Thyroid gland (tissue), 4 donors: ENCODE measurements around the gene RAP1GAP. TPM values are rescaled to one million over a fixed set of nuclear protein-coding genes. Genes with fewer than 3 reads are reported as not detected.

Experiments used
- DNase-seq, 2 donors: peaks; one replicate each; pipeline ENCODE4 v3.0.0-alpha.2; 2019
- H3K27ac ChIP-seq, 3 donors: fragments of 200-600 bp; sonication (generic); 1 replicate in 2 of 3; 2 replicates in 1 of 3; pipeline ENCODE4 v1.5.1; 2016 to 2019; ENCODE audit warnings: mild to moderate bottlenecking in 1 of 3, moderate library complexity in 1 of 3
- H3K27me3 ChIP-seq: fragments of 200-600 bp; sonication (generic); one replicate; pipeline ENCODE4 v1.5.1; 2019
- H3K36me3 ChIP-seq, 2 donors: fragments of 200-600 bp; sonication (generic); one replicate each; pipeline ENCODE4 v1.5.1; 2016 to 2019
- H3K4me1 ChIP-seq, 2 donors: fragments of 200-600 bp; sonication (generic); one replicate each; pipeline ENCODE4 v1.5.1; 2017 to 2019
- H3K4me3 ChIP-seq, 3 donors: fragments of 200-600 bp; sonication (generic); replicated peaks in 1 of 3; 1 replicate in 2 of 3; 2 replicates in 1 of 3; pipeline ENCODE4 v1.5.1; 2016; ENCODE audit warnings: mild to moderate bottlenecking in 1 of 3
- H3K9me3 ChIP-seq: fragments of 200-600 bp; sonication (generic); one replicate; pipeline ENCODE4 v1.5.1; 2017
- CTCF ChIP-seq, 6 experiments: fragments of 200-600 bp in 3 of 6; fragments of 450-650 bp in 3 of 6; sonication (generic) in 3 of 6; IDR thresholded peaks; one replicate each; pipeline ENCODE4 v1.5.1; 2016 to 2019; ENCODE audit warnings: antibody characterized with exemption in 6 of 6, mild to moderate bottlenecking in 2 of 6, inconsistent platforms in 1 of 6, moderate library complexity in 1 of 6
- POLR2A ChIP-seq, 2 donors: fragments of 450-650 bp; IDR thresholded peaks; one replicate each; pipeline ENCODE4 v1.6.1; 2017; ENCODE audit warnings: antibody characterized with exemption in 2 of 2, mild to moderate bottlenecking in 2 of 2, moderate library complexity in 1 of 2
- WGBS, 2 donors: methylation state at CpG; one replicate each; pipeline ENCODE4 v1.1.5; 2017; 5-methylcytosine and 5-hydroxymethylcytosine counted together
- intact Hi-C: fragments of 100-400 bp; cut with DNase I; formaldehyde crosslinking; loops from one replicate; pipeline ENCODE4 v1.15.1; 2023
- total RNA-seq, 4 donors: library from RNA; depleted of rRNA; stranded (reverse); fragments of >200 nt; gene quantifications; one replicate each; pipeline ENCODE4 v1.2.3, GENCODE V29; 2016

The RAP1GAP gene
- total RNA-seq, 4 donors from 2014 or later: 256 to 588 (median 506) TPM

- peak; percentile 38 to 50 for DNase-seq
- Histone ChIP-seq H3K27me3 (no peaks in the 10 kb centered on the region), H3K4me3 (no peak overlapping the region), H3K4me1 (peaks cover 0 to 15% of the 10 kb centered on the region in 2 donors), H3K27ac (peak overlapping the region; percentile 50 to 80 (median 78)), H3K36me3 (no peaks in the 10 kb centered on the region), H3K9me3 (no peaks in the 10 kb centered on the region)
- TF ChIP-seq CTCF (IDR thresholded peaks at IDR 0.05): no peak
- peak in 1 of 2 donors; percentile 18 for TF ChIP-seq POLR2A (IDR thresholded peaks at IDR 0.05)
- intact Hi-C loops: loop anchor here (5.0 kb wide), 1 partner anchor 67 kb away; the partner anchor contains the start of gene ALPL
- 32 to 48% methylated on average over 19 to 25 of the region's 31 CpGs for WGBS, 2 donors
Measured at GRCh38 chr1:21574466-21575151, 94.5 kb downstream of the RAP1GAP start.

GRCh38 chr1:21573971-21574465 lies 95.1 kb downstream of the RAP1GAP start:
- H3K9me3 ChIP-seq: no peaks in the 10 kb centered on the region
- no peaks in the 10 kb centered on the region for H3K27me3 ChIP-seq
- H3K4me1 ChIP-seq: peaks cover 0 to 15% of the 10 kb centered on the region in 2 donors
- 5 to 7% methylated on average over 11 of the region's 11 CpGs for WGBS, 2 donors
- intact Hi-C loops: no loop called here
- no peaks in the 10 kb centered on the region for H3K36me3 ChIP-seq
- peak; percentile 87 to 90 for DNase-seq
- peak; percentile 34 to 69 (median 65) for TF ChIP-seq CTCF (IDR thresholded peaks at IDR 0.05)
- TF ChIP-seq POLR2A (IDR thresholded peaks at IDR 0.05): no peak
- H3K4me3 ChIP-seq: no peak overlapping the region
- H3K27ac ChIP-seq: peak overlapping the region in 2 of 3 donors; percentile 78 to 80

DNA sequence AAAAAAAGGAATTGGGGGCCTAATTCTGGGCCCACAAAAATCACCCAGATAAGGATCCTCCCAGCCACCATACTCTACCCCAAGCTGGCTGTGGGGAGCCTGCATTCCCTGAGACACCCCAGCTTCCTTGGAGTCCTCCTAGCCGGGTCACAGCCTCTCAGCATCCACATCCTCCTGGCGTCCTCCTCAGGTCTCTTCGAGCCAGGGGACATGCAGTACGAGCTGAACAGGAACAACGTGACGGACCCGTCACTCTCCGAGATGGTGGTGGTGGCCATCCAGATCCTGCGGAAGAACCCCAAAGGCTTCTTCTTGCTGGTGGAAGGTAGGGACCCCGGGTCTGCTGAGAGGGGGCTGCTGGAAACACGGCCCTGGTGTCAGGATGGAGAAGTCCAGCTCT lies 95.7 kb downstream of the RAP1GAP start:
- intact Hi-C loops: no loop called here
- Histone ChIP-seq H3K27ac (no peak overlapping the region), H3K4me3 (no peak overlapping the region), H3K4me1 (peaks cover 0 to 15% of the 10 kb centered on the region in 2 donors), H3K36me3 (no peaks in the 10 kb centered on the region), H3K9me3 (no peaks in the 10 kb centered on the region), H3K27me3 (no peaks in the 10 kb centered on the region)
- no peak for DNase-seq
- WGBS, 2 donors: 78 to 82% methylated on average over 10 to 11 of the region's 11 CpGs
- TF ChIP-seq CTCF (IDR thresholded peaks at IDR 0.05) (no peak), POLR2A (IDR thresholded peaks at IDR 0.05) (no peak)

DNA sequence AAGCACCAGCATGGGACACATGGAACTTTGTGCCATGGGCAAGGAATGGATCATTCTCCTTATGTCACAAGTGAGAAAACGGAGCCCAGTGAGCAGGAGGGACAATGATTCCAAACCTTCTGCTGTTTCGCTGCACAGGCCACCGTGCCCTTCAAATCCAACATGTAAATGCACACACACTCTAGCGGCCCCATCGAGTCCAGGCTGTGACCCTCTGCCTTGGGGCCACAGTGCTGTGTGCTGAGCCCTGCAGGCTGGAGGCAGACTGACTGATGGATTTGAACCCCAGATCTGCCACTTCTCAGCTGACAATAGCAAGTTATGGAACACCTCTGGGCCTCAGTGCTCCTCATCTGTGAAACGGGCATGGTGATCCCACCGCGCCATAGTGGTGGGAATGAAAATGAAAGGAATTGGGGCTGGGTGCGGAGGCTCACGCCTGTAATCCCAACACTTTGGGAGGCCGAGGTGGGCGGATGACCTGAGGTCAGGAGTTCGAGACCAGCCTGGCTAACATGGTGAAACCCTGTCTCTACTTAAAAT lies 96.4 kb downstream of the RAP1GAP start:
- H3K36me3 ChIP-seq: no peaks in the 10 kb centered on the region
- no peaks in the 10 kb centered on the region for H3K27me3 ChIP-seq
- H3K27ac ChIP-seq: no peak overlapping the region
- TF ChIP-seq CTCF (IDR thresholded peaks at IDR 0.05) (no peak), POLR2A (IDR thresholded peaks at IDR 0.05) (no peak)
- peaks cover 0 to 15% of the 10 kb centered on the region in 2 donors for H3K4me1 ChIP-seq
- no peaks in the 10 kb centered on the region for H3K9me3 ChIP-seq
- H3K4me3 ChIP-seq: no peak overlapping the region
- intact Hi-C loops: no loop called here
- 91 to 93% methylated on average over 8 to 13 of the region's 13 CpGs for WGBS, 2 donors
- DNase-seq: no peak

- Histone ChIP-seq H3K27ac (no peak overlapping the region), H3K36me3 (no peaks in the 10 kb centered on the region), H3K4me1 (peaks cover 0 to 15% of the 10 kb centered on the region in 2 donors), H3K4me3 (no peak overlapping the region), H3K27me3 (no peaks in the 10 kb centered on the region), H3K9me3 (no peaks in the 10 kb centered on the region)
- intact Hi-C loops: no loop called here
- no peak for DNase-seq
- whole genome bisulfite sequencing, 2 donors: 97 to 98% methylated on average over 6 of the region's 6 CpGs
- TF ChIP-seq POLR2A (IDR thresholded peaks at IDR 0.05): no peak
- TF ChIP-seq CTCF (IDR thresholded peaks at IDR 0.05): no peak
Measured at GRCh38 chr1:21572221-21572620, 96.9 kb downstream of the RAP1GAP start.
